Measurements from ENCODE around the gene TBKBP1.
A peak's percentile ranks its signal among the peaks of the same experiment; 100 is the strongest.

GRCh38 chr17:47698749-47699535 lies 5.0 kb downstream of the TBKBP1 start:
- peak; percentile 97 for TF ChIP-seq CTCF (IDR thresholded peaks at IDR 0.05; ENCODE audit: low read length)
- TF ChIP-seq EZH2 (IDR thresholded peaks at IDR 0.05; ENCODE audit: borderline replicate concordance, low read length): no peak

All from OCI-LY1 (cell line).